GM12874 (cell line): ENCODE measurements around the gene TMEM151A.
A peak's percentile ranks its signal among the peaks of the same experiment; 100 is the strongest.

ENCODE experiments used
- TF ChIP-seq, protein P1 (sequence below): IDR thresholded peaks from 2 replicates; pipeline ENCODE4 v1.5.1; 2011; ENCODE audit warnings: low read depth, mild to moderate bottlenecking, control low read depth, low read length, moderate library complexity; ENCODE audit not compliant: insufficient read depth

TMEM151A gene

DNA sequence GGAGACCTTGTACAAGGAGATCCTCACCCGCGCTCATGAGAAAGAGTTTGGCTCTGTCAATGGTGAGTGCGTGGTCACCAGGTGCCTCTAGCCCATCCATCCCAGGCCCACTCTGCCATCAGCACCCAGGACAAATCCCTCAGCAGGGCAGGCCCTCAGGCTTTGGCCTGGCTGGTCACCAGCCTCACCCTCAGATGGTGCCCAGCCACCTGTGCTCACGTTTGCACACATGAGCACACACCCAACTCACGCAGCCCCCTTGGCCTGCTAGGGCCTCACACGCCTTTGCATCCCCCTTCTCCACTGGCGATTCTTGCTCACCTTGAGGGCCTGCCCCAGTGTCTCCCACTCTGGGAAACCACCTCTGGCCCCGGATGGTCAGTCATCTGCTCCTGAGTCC lies 27.3 kb upstream of the TMEM151A start:
- TF ChIP-seq, protein P1, sequence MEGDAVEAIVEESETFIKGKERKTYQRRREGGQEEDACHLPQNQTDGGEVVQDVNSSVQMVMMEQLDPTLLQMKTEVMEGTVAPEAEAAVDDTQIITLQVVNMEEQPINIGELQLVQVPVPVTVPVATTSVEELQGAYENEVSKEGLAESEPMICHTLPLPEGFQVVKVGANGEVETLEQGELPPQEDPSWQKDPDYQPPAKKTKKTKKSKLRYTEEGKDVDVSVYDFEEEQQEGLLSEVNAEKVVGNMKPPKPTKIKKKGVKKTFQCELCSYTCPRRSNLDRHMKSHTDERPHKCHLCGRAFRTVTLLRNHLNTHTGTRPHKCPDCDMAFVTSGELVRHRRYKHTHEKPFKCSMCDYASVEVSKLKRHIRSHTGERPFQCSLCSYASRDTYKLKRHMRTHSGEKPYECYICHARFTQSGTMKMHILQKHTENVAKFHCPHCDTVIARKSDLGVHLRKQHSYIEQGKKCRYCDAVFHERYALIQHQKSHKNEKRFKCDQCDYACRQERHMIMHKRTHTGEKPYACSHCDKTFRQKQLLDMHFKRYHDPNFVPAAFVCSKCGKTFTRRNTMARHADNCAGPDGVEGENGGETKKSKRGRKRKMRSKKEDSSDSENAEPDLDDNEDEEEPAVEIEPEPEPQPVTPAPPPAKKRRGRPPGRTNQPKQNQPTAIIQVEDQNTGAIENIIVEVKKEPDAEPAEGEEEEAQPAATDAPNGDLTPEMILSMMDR: no peak

DNA sequence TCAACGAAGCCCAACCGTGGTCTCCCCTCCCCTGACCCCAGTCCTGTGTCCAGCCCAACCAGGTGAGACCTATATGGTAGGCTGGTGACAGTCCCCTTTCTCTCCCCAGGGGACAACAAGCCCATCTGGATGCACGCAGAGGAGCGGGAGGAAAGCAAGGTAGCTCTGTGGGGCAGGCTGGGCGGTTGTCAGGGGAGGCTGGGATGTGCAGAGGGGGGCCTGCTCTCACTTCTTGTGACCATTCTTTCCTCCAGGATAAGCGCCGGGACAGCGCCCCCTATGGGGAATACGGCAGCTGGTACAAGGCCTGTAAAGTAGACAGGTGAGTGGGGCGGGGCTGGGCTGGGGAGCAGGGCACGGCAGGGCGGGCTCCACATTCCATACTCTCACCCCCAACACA lies 26.8 kb upstream of the TMEM151A start:
- TF ChIP-seq, protein P1: peak; percentile 57

DNA sequence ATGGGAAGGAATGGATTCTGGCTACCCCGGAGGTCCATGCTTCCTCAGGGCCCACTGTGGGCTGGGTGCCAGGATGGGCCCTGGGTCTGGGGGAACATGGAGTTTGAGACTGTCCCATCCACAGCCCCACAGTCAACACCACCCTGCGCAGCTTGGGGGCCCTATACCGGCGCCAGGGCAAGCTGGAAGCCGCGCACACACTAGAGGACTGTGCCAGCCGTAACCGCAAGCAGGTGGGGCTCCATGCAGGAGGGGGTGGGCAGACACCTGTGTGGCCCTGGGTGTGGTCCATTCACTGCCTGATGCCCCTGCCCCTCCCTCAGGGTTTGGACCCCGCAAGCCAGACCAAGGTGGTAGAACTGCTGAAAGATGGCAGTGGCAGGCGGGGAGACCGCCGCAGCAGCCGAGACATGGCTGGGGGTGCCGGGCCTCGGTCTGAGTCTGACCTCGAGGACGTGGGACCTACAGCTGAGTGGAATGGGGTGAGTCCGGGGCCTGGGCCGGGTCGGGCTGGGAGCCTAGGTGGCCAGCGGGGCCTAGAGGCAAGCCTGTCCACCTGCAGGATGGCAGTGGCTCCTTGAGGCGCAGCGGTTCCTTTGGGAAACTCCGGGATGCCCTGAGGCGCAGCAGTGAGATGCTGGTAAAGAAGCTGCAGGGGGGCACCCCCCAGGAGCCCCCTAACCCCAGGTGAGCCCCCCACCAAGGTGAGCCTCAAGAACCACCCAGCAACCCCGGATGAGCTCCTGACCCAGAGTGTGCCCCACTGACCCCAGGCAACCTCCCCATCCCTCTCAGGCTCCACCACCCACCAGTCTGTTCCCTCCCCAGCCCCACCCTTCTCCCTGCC lies 25.9 kb upstream of the TMEM151A start:
- TF ChIP-seq, protein P1: no peak

DNA sequence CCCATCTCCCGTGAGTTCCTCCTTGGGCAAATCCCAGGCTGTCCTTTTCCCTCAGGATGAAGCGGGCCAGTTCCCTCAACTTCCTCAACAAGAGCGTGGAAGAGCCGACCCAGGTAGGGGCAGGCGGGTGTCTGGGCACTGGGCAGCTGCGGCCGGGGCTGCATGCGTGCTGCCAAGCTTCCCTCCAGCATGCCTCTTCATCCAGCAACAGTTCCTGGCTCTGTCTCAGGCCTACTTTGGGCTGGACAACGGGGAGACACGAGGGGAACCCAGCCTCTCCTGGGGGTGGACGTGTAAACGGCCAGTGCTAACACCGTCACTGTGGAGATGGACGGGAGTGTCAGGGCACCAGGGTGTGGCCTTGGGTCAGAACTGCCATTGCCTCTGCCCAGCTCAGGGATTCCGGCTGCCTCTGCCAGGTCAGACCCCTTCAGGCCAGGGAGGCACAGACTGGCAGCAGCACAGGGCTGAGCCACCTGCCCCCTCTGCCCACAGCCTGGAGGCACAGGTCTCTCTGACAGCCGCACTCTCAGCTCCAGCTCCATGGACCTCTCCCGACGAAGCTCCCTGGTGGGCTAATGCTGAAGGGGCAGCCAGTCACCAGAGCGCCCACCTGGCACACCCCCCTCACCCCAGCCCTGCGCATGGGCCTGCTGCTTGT lies 25.2 kb upstream of the TMEM151A start:
- TF ChIP-seq, protein P1: no peak

DNA sequence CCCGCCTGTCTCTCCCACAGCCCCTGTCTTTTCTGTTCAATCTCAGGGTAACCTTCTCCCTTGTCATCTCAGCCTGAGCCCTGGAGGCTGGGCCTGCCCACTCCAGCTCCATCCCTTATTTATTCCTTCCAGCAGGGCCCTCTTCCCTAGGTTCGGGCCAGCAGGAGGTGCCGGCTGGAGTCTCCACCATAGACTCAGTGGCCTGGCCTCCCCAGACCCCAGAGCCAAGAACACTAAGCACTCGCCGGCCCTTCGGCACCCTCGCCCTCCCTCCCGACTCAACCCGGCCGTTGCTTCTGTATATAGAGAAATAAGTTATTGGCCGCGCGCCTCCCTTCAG lies 24.7 kb upstream of the TMEM151A start:
- TF ChIP-seq, protein P1: no peak

DNA sequence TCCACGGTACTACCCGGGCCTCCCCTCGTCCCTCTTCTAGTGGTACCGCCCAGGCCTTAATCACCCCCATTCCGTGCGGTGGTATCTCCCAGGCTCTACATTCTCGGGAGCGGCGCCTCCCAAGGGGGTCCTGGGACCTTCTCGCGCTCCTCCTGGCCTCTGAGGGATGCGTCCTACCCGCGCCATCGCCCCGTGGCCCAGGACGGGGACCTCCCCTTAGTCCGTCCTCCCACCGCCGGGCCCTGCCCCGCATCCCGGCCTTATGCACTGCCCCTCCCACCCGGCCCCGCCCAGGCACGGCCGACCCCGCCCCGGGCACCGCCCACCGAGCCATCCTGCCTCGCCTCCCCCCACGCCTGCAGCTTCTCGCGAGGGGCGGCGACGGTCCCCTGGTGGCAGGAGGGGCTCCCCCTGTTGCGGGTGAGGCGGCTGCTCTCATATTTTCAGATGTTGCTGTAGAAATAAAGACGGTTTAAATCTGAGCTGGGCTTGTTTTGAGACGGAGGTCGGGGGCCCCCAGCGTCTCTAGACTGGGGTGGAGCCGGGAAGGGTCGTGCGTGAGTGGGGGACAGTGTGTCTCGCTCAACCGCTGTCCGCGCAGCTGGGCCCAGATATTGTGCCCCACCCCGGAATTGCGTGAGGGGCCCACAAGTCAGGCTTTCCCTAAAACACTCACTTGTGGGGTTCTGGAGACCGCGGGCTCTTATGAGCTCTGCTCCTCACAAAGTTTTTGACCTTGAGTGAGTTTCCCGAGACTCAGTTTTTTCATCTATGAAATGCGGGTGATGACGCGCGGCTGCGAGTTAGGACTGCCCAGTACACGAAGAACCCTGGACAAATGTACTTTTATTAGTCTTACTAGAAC lies 24.1 kb upstream of the TMEM151A start:
- TF ChIP-seq, protein P1: no peak

DNA sequence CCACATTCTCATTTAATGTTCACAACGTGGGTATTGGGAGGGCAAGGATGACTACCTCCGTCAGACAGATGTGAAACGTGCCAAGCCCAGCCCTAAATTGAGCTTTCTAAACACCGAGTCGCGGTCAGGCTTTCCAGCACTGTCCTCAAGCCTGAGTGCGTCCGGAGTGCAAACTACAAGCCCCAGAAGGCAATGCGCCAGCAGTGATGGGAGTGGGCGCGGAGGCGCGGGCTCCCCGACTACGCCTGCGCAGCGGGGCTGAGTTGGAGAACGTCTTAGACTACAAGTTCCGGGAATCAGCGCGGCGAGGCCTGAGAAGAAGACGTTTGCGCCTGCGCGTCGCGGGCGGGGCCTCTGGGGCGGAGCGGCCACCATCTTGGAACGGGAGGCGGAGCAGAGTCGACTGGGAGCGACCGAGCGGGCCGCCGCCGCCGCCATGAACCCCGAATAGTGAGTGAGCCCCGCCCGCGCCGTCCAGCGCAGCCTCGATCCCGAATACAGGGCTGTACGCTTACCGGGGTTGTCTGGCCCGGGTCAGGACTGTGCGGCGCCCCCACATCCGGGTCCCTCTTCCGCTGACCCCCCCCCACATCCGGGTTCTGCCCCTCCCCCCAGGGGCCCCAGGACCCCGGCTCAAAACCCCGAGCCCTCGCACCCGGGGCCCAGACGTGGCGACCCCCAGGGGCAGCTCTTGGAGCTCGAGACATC lies 23.3 kb upstream of the TMEM151A start, which contains the start of gene RAB1B:
TSS of gene RAB1B (plus strand) at position 396 of the 708 bp plus-strand sequence. CDS start at position 437, 41 bp downstream.
- TF ChIP-seq, protein P1: no peak
